NT2/D1 (cell line): ENCODE data around the gene ZFP14.

Experiments
- YY1 ChIP-seq: IDR thresholded peaks from 2 replicates; pipeline ENCODE4 v1.6.1; 2011; ENCODE audit not compliant: insufficient read length, insufficient read depth
- ZNF274 ChIP-seq: IDR thresholded peaks from 2 replicates; pipeline ENCODE4 v1.6.1; 2011; ENCODE audit warnings: mild to moderate bottlenecking, low read depth, low read length

DNA sequence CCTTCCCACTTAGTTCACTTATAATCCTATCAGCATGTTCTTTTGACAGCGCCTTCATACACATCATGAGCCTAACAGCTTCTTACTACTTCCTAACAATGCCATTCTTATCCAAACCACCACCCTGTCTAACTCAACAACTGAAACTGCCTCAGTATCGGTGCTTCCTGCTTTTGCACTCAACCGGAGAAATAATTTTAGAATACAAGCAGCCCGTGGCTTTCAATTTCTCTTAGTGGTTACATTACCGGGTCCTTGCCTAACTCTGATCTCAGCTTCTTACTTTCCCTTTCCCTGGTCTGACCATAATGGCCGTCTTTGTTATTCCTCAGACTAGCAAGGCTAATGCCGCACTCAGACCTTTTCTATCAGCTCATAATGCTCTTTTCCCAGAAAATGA lies 22.5 kb upstream of the ZFP14 start:
- TF ChIP-seq YY1 (no peak), ZNF274 (no peak)
